ENCODE results near the gene STH. TPM values are rescaled to one million over a fixed set of nuclear protein-coding genes. Genes with fewer than 3 reads are reported as not detected.

STH gene
- polyA plus RNA-seq, 2 of the 4 experiments (the other 2 are of a cell fraction), result not detected

GRCh38 chr17:45981306-45981705, 17.7 kb upstream of the STH start:
- WGBS (ENCODE audit: missing lambda C conversion rate), result 61% methylated on average over 7 of the region's 7 CpGs

GRCh38 chr17:45982791-45983613, 16.0 kb upstream of the STH start:
- no peak for FAIRE-seq
- TF ChIP-seq HES2 (IDR thresholded peaks at IDR 0.05), result no peak
- WGBS (ENCODE audit: missing lambda C conversion rate), result 78% methylated on average over 37 of the region's 41 CpGs
- Histone ChIP-seq H3K9me3 (no peaks in the 10 kb centered on the region), H3K4me3 (no peak overlapping the region), H3K27ac (no peak overlapping the region), H3K4me2 (no peak overlapping the region), H3K4me1 (no peaks in the 10 kb centered on the region)
- CTCF ChIA-PET, result interaction anchor here (0.6 to 1.2 kb wide), 3 partner anchors 9 to 36 kb away, joined by 3 read pairs; no protein-coding TSS in a partner anchor
- DNase-seq (ENCODE audit: low read depth in 1 of 2, low spot score in 1 of 2), result no peak
- POLR2A ChIA-PET, result no interaction called here
- ATAC-seq, result no peak

More at GRCh38 chr17:45981306-45981705, 17.7 kb upstream of the STH start:
- no peak for TF ChIP-seq JUNB (IDR thresholded peaks at IDR 0.05)
- H3K4me1 ChIP-seq, result no peaks in the 10 kb centered on the region
- FAIRE-seq (no peak), ATAC-seq (no peak), DNase-seq (ENCODE audit: low read depth in 1 of 2, low spot score in 1 of 2) (no peak)
- POLR2A ChIA-PET, result no interaction called here
- H3K9me3 ChIP-seq, result no peaks in the 10 kb centered on the region
- no peak overlapping the region for H3K4me2 ChIP-seq
- H3K27ac ChIP-seq, result no peak overlapping the region
- no peak overlapping the region for H3K4me3 ChIP-seq
- CTCF ChIA-PET, result interaction anchor here (0.6 to 4.0 kb wide), 4 partner anchors 22 to 882 kb away, joined by 3 to 16 read pairs (median 3); no protein-coding TSS in a partner anchor

- FAIRE-seq, result no peak
- CTCF ChIA-PET, result interaction anchor here (1.1 to 2.3 kb wide), 3 partner anchors 8 to 18 kb away, joined by 3 to 9 read pairs (median 6); no protein-coding TSS in a partner anchor
- 71% methylated on average over 31 of the region's 31 CpGs for WGBS (ENCODE audit: missing lambda C conversion rate)
Measured at GRCh38 chr17:45983614-45984310, 15.3 kb upstream of the STH start.

GRCh38 chr17:45984368-45984767, 14.7 kb upstream of the STH start:
- POLR2A ChIA-PET, result no interaction called here
- CTCF ChIA-PET, result interaction anchor here (1.1 to 2.3 kb wide), 3 partner anchors 8 to 18 kb away, joined by 3 to 9 read pairs (median 6); no protein-coding TSS in a partner anchor
- Histone ChIP-seq H3K4me1 (no peaks in the 10 kb centered on the region), H3K27ac (no peak overlapping the region), H3K9me3 (no peaks in the 10 kb centered on the region), H3K4me3 (no peak overlapping the region), H3K4me2 (no peak overlapping the region)
- WGBS (ENCODE audit: missing lambda C conversion rate), result 69% methylated on average over 5 of the region's 5 CpGs
- FAIRE-seq, result no peak
- no peak for ATAC-seq
- DNase-seq (ENCODE audit: low read depth in 1 of 2, low spot score in 1 of 2), result no peak
- TF ChIP-seq MAZ (IDR thresholded peaks at IDR 0.05; ENCODE audit: borderline replicate concordance, low read depth, low read length), result no peak
- TF ChIP-seq ZNF302 (CRISPR knock-in tag; IDR thresholded peaks at IDR 0.05), result no peak
- no peak for TF ChIP-seq PBX3 (IDR thresholded peaks at IDR 0.05)
- TF ChIP-seq RCOR1 (IDR thresholded peaks at IDR 0.05; ENCODE audit: low read depth, low read length), result no peak
- no peak for TF ChIP-seq KDM5A (IDR thresholded peaks at IDR 0.05)
- no peak for TF ChIP-seq ATOH8 (CRISPR knock-in tag; IDR thresholded peaks at IDR 0.05; ENCODE audit: low read depth)
- TF ChIP-seq CBX2 (IDR thresholded peaks at IDR 0.05; ENCODE audit: borderline replicate concordance, low read depth), result no peak
- no peak for TF ChIP-seq TP53 (CRISPR knock-in tag; IDR thresholded peaks at IDR 0.05)
- no peak for TF ChIP-seq EHMT2 (IDR thresholded peaks at IDR 0.05; ENCODE audit: low read depth)
- no peak for TF ChIP-seq CHD2 (IDR thresholded peaks at IDR 0.05; ENCODE audit: low read length, partially characterized antibody)
- TF ChIP-seq POLR2A (IDR thresholded peaks at IDR 0.05; ENCODE audit: low read length), result no peak
- TF ChIP-seq RAD21 (conservative IDR thresholded peaks at IDR 0.05 in 1 of 2, IDR thresholded peaks at IDR 0.05 in 1 of 2), result no peak
- no peak for TF ChIP-seq ZSCAN20 (CRISPR knock-in tag; IDR thresholded peaks at IDR 0.05)
- no peak for TF ChIP-seq ESRRA (IDR thresholded peaks at IDR 0.05; ENCODE audit: borderline replicate concordance, low read length)
- TF ChIP-seq TFCP2L1 (CRISPR knock-in tag; IDR thresholded peaks at IDR 0.05), result no peak

More at GRCh38 chr17:45983614-45984310, 15.3 kb upstream of the STH start:
- ATAC-seq, result no peak; a peak in 1 of 6 replicates
- no peaks in the 10 kb centered on the region for H3K4me1 ChIP-seq
- no peak for DNase-seq (ENCODE audit: low read depth in 1 of 2, low spot score in 1 of 2)
- no peaks in the 10 kb centered on the region for H3K9me3 ChIP-seq
- POLR2A ChIA-PET, result no interaction called here
- no peak overlapping the region for H3K27ac ChIP-seq
- H3K4me3 ChIP-seq, result no peak overlapping the region
- no peak overlapping the region for H3K4me2 ChIP-seq
- TF ChIP-seq GATA3 (IDR thresholded peaks at IDR 0.05; ENCODE audit: borderline replicate concordance) (no peak), PHF8 (IDR thresholded peaks at IDR 0.05; ENCODE audit: borderline replicate concordance, low read depth) (no peak), BHLHE40 (IDR thresholded peaks at IDR 0.05; ENCODE audit: low read depth, low read length) (no peak), POLR2AphosphoS2 (conservative IDR thresholded peaks at IDR 0.05; ENCODE audit: low read length) (no peak), MYC (IDR thresholded peaks at IDR 0.05; ENCODE audit: borderline replicate concordance, low read length) (no peak), ZNF302 (CRISPR knock-in tag; IDR thresholded peaks at IDR 0.05) (no peak), KDM1A (IDR thresholded peaks at IDR 0.05; ENCODE audit: low read depth) (no peak), TFCP2L1 (CRISPR knock-in tag; IDR thresholded peaks at IDR 0.05) (no peak), EHMT2 (IDR thresholded peaks at IDR 0.05; ENCODE audit: low read depth) (no peak), HOXB5 (CRISPR knock-in tag; IDR thresholded peaks at IDR 0.05) (no peak), EP300 (IDR thresholded peaks at IDR 0.05) (no peak), ESRRA (IDR thresholded peaks at IDR 0.05; ENCODE audit: borderline replicate concordance, low read length) (no peak), RNF2 (IDR thresholded peaks at IDR 0.05; ENCODE audit: borderline replicate concordance, low read depth) (no peak), ATOH8 (CRISPR knock-in tag; IDR thresholded peaks at IDR 0.05; ENCODE audit: low read depth) (no peak), RAD21 (conservative IDR thresholded peaks at IDR 0.05 in 1 of 2, IDR thresholded peaks at IDR 0.05 in 1 of 2) (no peak), ZFP36 (IDR thresholded peaks at IDR 0.05; ENCODE audit: borderline replicate concordance, partially characterized antibody) (no peak)

All from A549 (cell line).